Neural cell (in vitro differentiated cells): ENCODE measurements around the gene SLC27A6. TPM values are rescaled to one million over a fixed set of nuclear protein-coding genes. Genes with fewer than 3 reads are reported as not detected.

Experiments used
- H2AFZ ChIP-seq: fragments of 200-600, 300-800 bp; sonication (generic), shearing (Covaris generic); 2 replicates; pipeline ENCODE4 v1.6.0; 2014; ENCODE audit warnings: low read depth, mild to moderate bottlenecking, antibody characterized with exemption, low read length, moderate library complexity
- H3F3A ChIP-seq: fragments of 200-600 bp; shearing (Covaris generic); 2 replicates; pipeline ENCODE4 v1.6.1; 2016; ENCODE audit warnings: mild to moderate bottlenecking, moderate library complexity, mixed read lengths, antibody characterized with exemption, low read length; ENCODE audit not compliant: insufficient read depth, poor library complexity, severe bottlenecking
- H3K27ac ChIP-seq: fragments of 200-600, 300-800 bp; sonication (generic), shearing (Covaris generic); 2 replicates; pipeline ENCODE4 v1.5.1; 2014; ENCODE audit warnings: mild to moderate bottlenecking, low read length, moderate library complexity
- H3K27me3 ChIP-seq: fragments of 300-800, 200-600 bp; sonication (generic), shearing (Covaris generic); 2 replicates; pipeline ENCODE4 v1.6.0; 2014; ENCODE audit warnings: mild to moderate bottlenecking, low read depth, low read length, moderate library complexity; ENCODE audit not compliant: insufficient read depth
- H3K36me3 ChIP-seq: fragments of 300-800, 200-600 bp; sonication (generic), shearing (Covaris generic); 2 replicates; pipeline ENCODE4 v1.5.1; 2014; ENCODE audit warnings: mild to moderate bottlenecking, antibody characterized with exemption, low read length, moderate library complexity; ENCODE audit not compliant: insufficient read depth
- H3K4me2 ChIP-seq: fragments of 300-800, 200-600 bp; sonication (generic), shearing (Covaris generic); 2 replicates; pipeline ENCODE4 v1.6.0; 2014; ENCODE audit warnings: mild to moderate bottlenecking, low read length
- H3K4me3 ChIP-seq: fragments of 300-800, 200-600 bp; sonication (generic), shearing (Covaris generic); 2 replicates; pipeline ENCODE4 v1.5.1; 2014; ENCODE audit warnings: mild to moderate bottlenecking, low read length, moderate library complexity
- H3K79me2 ChIP-seq: fragments of 200-600 bp; shearing (Covaris generic); replicated peaks from 2 replicates; pipeline ENCODE4 v1.6.0; 2014; ENCODE audit warnings: mild to moderate bottlenecking, low read length, moderate library complexity; ENCODE audit not compliant: insufficient read depth
- H3K9ac ChIP-seq: fragments of 300-800, 200-600 bp; sonication (generic), shearing (Covaris generic); 2 replicates; pipeline ENCODE4 v1.6.1; 2016; ENCODE audit warnings: mild to moderate bottlenecking, low read length, mixed read lengths
- H3K9me2 ChIP-seq: fragments of 200-600 bp; shearing (Covaris generic); 2 replicates; pipeline ENCODE4 v1.6.1; 2016; ENCODE audit warnings: mild to moderate bottlenecking, low read length, mixed read lengths; ENCODE audit not compliant: insufficient read depth
- H3K9me3 ChIP-seq: fragments of 200-600, 300-800 bp; sonication (generic), shearing (Covaris generic); 2 replicates; pipeline ENCODE4 v1.6.1; 2016; ENCODE audit warnings: mild to moderate bottlenecking, mixed run types, low read length, moderate library complexity, mixed read lengths
- H4K20me1 ChIP-seq: fragments of 200-600 bp; shearing (Covaris generic); 2 replicates; pipeline ENCODE4 v1.6.1; 2016; ENCODE audit warnings: mild to moderate bottlenecking, mixed run types; ENCODE audit not compliant: insufficient read depth
- EP300 ChIP-seq: fragments of 450-650 bp; conservative IDR thresholded peaks from 2 replicates; pipeline ENCODE4 v1.6.1; 2014; ENCODE audit warnings: antibody characterized with exemption, mild to moderate bottlenecking, moderate library complexity; ENCODE audit not compliant: poor library complexity, severe bottlenecking
- EZH2 ChIP-seq: fragments of 200-600, 300-800 bp; shearing (Covaris generic), sonication (generic); IDR thresholded peaks from 2 replicates; pipeline ENCODE4 v1.6.1; 2014; ENCODE audit warnings: antibody characterized with exemption, low read length, borderline replicate concordance, mild to moderate bottlenecking; ENCODE audit not compliant: insufficient read depth, poor library complexity, severe bottlenecking
- MXI1 ChIP-seq: fragments of 450-650 bp; conservative IDR thresholded peaks from 2 replicates; pipeline ENCODE4 v1.6.1; 2014; ENCODE audit warnings: antibody characterized with exemption, mild to moderate bottlenecking; ENCODE audit not compliant: poor library complexity, severe bottlenecking
- POLR2AphosphoS5 ChIP-seq: IDR thresholded peaks from 2 replicates; pipeline ENCODE4 v1.6.1; 2012
- RAD21 ChIP-seq: fragments of 450-650 bp; conservative IDR thresholded peaks from 2 replicates; pipeline ENCODE4 v1.6.1; 2014; ENCODE audit warnings: antibody characterized with exemption, mild to moderate bottlenecking, moderate library complexity
- REST ChIP-seq: IDR thresholded peaks from 2 replicates; pipeline ENCODE4 v1.6.1; 2012; ENCODE audit warnings: borderline replicate concordance
- SMC3 ChIP-seq: fragments of 450-650 bp; conservative IDR thresholded peaks from 2 replicates; pipeline ENCODE4 v1.6.1; 2014; ENCODE audit warnings: antibody characterized with exemption, mild to moderate bottlenecking, moderate library complexity; ENCODE audit not compliant: poor library complexity
- TAF1 ChIP-seq: IDR thresholded peaks from 2 replicates; pipeline ENCODE4 v1.6.1; 2012; ENCODE audit warnings: low read depth
- polyA plus RNA-seq: library from polyadenylated mRNA; depleted of rRNA; stranded (reverse); fragments of >200 nt; gene quantifications from 2 replicates; pipeline ENCODE4 v1.2.3, GENCODE V29; 2014
- TF ChIP-seq, protein P1 (sequence below): fragments of 450-650 bp; IDR thresholded peaks from 2 replicates; pipeline ENCODE4 v1.5.1; 2014; ENCODE audit warnings: antibody characterized with exemption, mild to moderate bottlenecking, moderate library complexity; ENCODE audit not compliant: poor library complexity, severe bottlenecking

Gene SLC27A6
- polyA plus RNA-seq, 1 donor from 2014 or later, result 0.37 TPM

DNA sequence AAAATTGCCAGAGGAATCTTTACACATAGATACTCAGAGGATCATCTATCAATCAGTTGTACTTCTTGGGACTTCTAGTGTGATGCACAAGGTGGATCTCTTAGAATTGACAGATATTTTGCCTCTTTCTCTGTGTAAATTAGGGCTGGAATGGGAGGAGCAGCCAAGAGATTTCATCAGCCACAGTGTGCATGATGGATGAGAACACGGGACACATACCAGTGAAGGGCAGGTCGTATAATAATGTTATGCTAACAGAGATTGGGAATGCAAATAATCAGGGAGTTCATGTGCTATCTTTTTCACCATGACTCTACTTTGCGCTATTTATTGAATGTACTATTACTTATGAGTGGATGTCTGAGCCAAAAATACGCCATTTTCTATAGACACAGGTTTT lies 86.0 kb downstream of the SLC27A6 start:
- Histone ChIP-seq H3K9ac (no peak overlapping the region), H3K9me2 (no peaks in the 10 kb centered on the region), H3K4me3 (no peak overlapping the region), H4K20me1 (no peaks in the 10 kb centered on the region), H3K79me2 (no peaks in the 10 kb centered on the region), H2AFZ (no peak overlapping the region), H3K27me3 (no peaks in the 10 kb centered on the region), H3F3A (no peaks in the 10 kb centered on the region), H3K27ac (no peak overlapping the region), H3K4me2 (no peak overlapping the region), H3K9me3 (no peaks in the 10 kb centered on the region), H3K36me3 (no peaks in the 10 kb centered on the region)
- TF ChIP-seq RAD21, result no peak
- TF ChIP-seq SMC3, result no peak
- TF ChIP-seq TAF1, result no peak
- TF ChIP-seq, protein P1, sequence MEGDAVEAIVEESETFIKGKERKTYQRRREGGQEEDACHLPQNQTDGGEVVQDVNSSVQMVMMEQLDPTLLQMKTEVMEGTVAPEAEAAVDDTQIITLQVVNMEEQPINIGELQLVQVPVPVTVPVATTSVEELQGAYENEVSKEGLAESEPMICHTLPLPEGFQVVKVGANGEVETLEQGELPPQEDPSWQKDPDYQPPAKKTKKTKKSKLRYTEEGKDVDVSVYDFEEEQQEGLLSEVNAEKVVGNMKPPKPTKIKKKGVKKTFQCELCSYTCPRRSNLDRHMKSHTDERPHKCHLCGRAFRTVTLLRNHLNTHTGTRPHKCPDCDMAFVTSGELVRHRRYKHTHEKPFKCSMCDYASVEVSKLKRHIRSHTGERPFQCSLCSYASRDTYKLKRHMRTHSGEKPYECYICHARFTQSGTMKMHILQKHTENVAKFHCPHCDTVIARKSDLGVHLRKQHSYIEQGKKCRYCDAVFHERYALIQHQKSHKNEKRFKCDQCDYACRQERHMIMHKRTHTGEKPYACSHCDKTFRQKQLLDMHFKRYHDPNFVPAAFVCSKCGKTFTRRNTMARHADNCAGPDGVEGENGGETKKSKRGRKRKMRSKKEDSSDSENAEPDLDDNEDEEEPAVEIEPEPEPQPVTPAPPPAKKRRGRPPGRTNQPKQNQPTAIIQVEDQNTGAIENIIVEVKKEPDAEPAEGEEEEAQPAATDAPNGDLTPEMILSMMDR, result no peak
- TF ChIP-seq REST, result no peak
- no peak for TF ChIP-seq EZH2
- TF ChIP-seq EP300, result no peak
- TF ChIP-seq POLR2AphosphoS5, result no peak
- TF ChIP-seq MXI1, result no peak

DNA sequence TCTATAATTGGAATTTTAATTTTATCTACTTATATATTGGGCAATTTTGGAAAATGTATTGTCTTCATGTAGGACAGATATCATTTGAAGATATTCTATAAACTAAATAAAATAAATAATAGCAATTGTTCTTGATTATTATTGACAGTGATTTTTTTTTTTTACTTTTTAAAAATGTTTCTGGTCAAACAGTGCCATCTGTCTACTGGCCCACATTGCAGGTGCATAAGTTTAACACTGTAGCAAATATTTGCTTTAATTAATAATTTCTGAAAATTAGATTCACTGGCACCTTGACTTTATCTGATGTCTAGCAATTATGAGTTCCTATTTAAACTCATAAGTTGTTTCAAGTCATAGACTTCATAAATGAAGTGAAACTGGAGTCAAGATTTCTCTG lies 88.2 kb downstream of the SLC27A6 start:
- no peak overlapping the region for H3K4me3 ChIP-seq
- H3K27ac ChIP-seq, result no peak overlapping the region
- TF ChIP-seq SMC3 (no peak), TAF1 (no peak), RAD21 (no peak)
- TF ChIP-seq, protein P1, result no peak
- H3F3A ChIP-seq, result no peaks in the 10 kb centered on the region
- no peaks in the 10 kb centered on the region for H3K27me3 ChIP-seq
- no peaks in the 10 kb centered on the region for H3K9me3 ChIP-seq
- no peaks in the 10 kb centered on the region for H3K9me2 ChIP-seq
- H3K4me2 ChIP-seq, result no peak overlapping the region
- no peak overlapping the region for H2AFZ ChIP-seq
- no peaks in the 10 kb centered on the region for H4K20me1 ChIP-seq
- H3K36me3 ChIP-seq, result no peaks in the 10 kb centered on the region
- H3K79me2 ChIP-seq, result no peaks in the 10 kb centered on the region
- no peak overlapping the region for H3K9ac ChIP-seq
